Endometrial microvascular endothelial cells (primary cell): ENCODE measurements around the gene PARD6G. TPM values are rescaled to one million over a fixed set of nuclear protein-coding genes. Genes with fewer than 3 reads are reported as not detected.
"Not testable (repeated sequence)": the region's sequence is repeated elsewhere in the genome, so short reads cannot be mapped to it uniquely, and the experiment has no call there.

Experiments
- in situ Hi-C: cut with HindIII; loops from 2 replicates; pipeline ENCODE4 v1.10.0; 2017; ENCODE audit warnings: low sequenced_read_pairs, low pct_unique_long_range_greater_than_20kb; ENCODE audit errors: inconsistent ontology term
- total RNA-seq: library from RNA; depleted of rRNA; stranded (reverse); fragments of >200 nt; gene quantifications from one replicate; pipeline ENCODE4 v1.2.3, GENCODE V29; 2015; ENCODE audit errors: inconsistent ontology term

Gene PARD6G
- total RNA-seq, 1 donor from 2014 or later = not detected

DNA sequence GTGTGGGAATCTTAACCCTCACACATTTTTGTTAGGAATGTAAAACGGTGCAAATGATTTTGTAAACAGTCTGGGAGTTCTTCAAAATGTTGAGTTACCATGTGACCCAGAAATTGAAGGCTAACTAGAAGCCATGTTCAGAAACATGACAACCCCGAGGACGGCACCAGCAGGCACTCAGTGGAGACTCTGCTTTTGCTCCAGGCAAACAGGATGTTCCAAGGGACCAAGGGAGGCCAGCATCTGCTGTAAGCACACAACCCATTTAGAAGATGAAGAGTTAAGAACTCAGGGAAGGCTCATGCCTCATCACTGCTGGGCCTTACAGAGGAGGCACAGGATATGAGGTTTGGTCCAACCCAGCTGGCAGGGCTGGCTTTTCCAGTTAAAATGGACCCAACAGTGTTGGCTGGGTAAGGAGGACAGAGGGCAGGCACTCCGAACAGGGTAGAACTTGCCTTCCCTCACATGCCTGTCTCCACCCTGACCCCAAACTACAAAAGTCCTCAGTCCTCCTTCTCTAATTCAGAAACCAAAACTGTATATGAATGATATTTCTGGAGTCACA lies 23.6 kb downstream of the PARD6G start:
- in situ Hi-C loops = no loop called here

- in situ Hi-C loops = not testable (repeated sequence)
These were observed 27.8 kb downstream of the PARD6G start for GRCh38 chr18:80219488-80219887.

GRCh38 chr18:80218341-80219227 lies 28.7 kb downstream of the PARD6G start:
- in situ Hi-C loops = no loop called here

- in situ Hi-C loops = no loop called here
These were observed 34.1 kb downstream of the PARD6G start for GRCh38 chr18:80213182-80213581.

GRCh38 chr18:80210312-80211083 lies 36.8 kb downstream of the PARD6G start:
- in situ Hi-C loops = no loop called here

DNA sequence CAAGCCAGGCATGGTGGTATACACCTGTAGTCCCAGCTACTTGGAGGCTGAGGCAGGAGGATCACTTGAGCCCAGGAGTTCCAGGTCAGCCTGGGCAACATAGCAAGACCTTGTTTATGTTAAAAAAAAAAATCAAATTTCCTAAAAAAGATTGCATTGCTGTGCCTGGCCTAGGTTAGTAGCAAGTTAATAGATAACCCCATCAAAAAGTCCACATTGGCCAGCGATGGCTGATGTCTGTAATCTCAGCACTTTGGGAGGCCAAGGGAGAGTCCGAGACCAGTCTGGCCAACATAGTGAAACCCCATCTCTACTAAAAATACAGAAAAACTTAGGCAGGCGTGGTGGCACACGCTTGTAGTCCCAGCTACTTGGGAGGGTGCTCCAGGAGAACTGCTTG lies 38.7 kb downstream of the PARD6G start:
- in situ Hi-C loops = no loop called here

GRCh38 chr18:80205294-80205693 lies 42.0 kb downstream of the PARD6G start:
- in situ Hi-C loops = no loop called here

DNA sequence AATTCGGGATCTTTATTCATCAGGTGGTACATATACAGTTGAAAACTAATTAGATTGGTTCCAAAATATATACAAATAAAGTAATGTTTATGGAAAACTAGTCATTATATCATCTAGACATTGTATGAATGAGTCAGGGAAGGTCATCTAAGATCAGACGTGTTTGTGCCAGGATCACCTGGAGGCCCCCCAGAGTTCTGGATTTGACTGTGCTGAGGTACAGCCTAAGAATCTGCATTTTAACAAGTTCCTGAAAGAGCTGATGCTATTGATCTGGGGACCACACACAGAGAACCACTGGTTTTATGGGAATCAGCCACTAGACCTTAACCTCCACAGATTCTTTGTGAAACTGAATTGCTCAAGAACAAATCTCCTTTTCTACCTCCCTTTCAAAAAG lies 43.2 kb downstream of the PARD6G start:
- in situ Hi-C loops = no loop called here

DNA sequence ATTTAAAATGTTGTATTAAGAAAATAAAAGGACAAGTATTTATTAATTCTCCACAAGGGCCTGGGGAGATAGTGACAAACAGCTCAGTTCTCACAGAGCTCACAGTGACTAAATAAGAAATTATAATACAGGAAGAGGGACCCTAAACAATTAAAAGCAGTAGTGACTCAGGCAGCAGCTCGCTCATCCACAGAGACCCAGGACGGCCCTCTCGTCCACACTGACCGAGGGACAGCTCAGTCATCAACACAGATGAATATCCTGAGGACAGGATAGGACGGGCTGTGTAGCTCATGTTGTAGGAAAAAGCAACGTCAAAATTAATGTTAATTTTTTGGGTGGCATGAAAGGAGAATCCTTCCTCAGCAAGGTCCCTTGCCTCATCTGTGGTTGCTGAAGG lies 44.1 kb downstream of the PARD6G start:
- in situ Hi-C loops = no loop called here

GRCh38 chr18:80202264-80202998 lies 44.9 kb downstream of the PARD6G start:
- in situ Hi-C loops = no loop called here

DNA sequence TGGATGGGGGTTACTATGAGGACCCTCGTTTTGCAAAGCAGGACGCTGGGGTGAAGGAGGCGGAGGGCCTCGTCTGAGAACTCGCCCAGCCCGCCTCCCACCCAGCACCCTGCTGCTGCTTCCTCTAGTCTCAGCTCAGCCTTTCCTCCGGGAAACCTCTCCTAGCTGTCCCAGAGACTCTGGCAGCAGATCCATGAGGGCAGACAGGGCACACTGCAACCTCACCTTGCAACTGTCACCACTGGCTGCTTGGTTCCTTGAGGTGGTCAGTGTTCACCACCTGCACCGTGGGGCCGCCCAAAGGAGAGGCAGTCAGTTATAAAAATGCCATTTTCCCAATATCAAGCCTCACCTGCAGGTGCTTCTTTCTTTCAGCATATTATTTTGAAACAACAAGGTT lies 45.6 kb downstream of the PARD6G start:
- in situ Hi-C loops = no loop called here

GRCh38 chr18:80200932-80201672 lies 46.2 kb downstream of the PARD6G start:
- in situ Hi-C loops = no loop called here

GRCh38 chr18:80200171-80200931 lies 47.0 kb downstream of the PARD6G start:
- in situ Hi-C loops = no loop called here

GRCh38 chr18:80198994-80199748 lies 48.1 kb downstream of the PARD6G start:
- in situ Hi-C loops = no loop called here

- in situ Hi-C loops = no loop called here
These were observed 48.9 kb downstream of the PARD6G start for GRCh38 chr18:80198391-80198790.

DNA sequence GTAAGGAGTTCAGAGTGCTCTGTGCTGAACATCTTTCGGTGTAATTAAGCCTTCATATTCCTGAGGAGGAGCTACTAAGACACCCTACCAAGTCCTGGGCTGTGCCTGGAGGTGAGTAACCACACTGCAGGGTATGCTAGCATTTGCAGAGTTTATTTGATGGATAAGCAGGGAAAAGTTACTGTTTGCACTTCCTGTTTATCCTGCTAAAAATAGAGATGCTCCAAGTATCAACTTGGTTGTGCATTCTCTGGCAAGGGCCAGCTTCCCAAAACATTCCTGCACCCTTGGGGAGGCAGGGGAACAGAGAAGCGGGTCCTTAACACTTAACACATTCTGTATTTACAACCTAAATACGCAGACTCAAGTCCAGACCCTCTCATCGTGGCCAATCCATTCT lies 49.8 kb downstream of the PARD6G start:
- in situ Hi-C loops = no loop called here
